ENCODE results near the gene LAPTM5.

DNA sequence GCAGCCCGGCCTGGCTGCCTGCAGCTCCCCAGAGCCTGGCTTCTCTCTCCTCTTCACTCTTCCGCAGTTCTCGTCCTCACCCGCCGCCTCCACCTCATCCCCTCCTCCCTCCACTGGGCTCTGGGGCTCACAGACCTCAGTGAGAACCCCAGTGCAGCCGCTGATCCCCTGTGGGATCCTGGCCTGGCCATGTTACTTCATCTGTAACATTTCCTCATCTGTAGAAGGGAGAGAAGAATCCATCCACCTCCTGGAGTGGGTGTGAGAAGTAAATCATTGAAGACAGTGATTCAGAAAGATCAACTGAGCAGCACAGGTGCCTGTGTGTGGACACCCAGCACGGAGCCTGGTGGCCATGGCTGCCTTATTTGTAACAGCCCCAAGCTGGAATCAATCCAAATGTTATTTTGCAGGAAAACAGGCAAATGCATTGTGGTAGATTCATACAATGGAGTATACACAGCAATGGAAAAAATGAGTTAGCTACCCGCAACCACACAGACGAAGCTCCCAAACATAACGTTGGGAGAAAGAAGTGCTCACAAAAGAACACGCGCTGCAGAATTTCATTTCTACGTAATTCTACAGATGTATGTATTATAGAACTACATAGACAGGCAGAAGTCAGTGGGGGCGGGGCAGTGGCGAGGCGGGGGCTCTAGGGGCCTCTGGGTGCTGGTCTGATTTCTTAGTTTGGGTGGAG, 8.7 kb downstream of the LAPTM5 start:
- TF ChIP-seq, protein P1, sequence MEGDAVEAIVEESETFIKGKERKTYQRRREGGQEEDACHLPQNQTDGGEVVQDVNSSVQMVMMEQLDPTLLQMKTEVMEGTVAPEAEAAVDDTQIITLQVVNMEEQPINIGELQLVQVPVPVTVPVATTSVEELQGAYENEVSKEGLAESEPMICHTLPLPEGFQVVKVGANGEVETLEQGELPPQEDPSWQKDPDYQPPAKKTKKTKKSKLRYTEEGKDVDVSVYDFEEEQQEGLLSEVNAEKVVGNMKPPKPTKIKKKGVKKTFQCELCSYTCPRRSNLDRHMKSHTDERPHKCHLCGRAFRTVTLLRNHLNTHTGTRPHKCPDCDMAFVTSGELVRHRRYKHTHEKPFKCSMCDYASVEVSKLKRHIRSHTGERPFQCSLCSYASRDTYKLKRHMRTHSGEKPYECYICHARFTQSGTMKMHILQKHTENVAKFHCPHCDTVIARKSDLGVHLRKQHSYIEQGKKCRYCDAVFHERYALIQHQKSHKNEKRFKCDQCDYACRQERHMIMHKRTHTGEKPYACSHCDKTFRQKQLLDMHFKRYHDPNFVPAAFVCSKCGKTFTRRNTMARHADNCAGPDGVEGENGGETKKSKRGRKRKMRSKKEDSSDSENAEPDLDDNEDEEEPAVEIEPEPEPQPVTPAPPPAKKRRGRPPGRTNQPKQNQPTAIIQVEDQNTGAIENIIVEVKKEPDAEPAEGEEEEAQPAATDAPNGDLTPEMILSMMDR (IDR thresholded peaks at IDR 0.05) = no peak
- no peak for TF ChIP-seq POLR2A (IDR thresholded peaks at IDR 0.05)
